A549 (cell line): Measurements from ENCODE around the gene PDS5A. TPM values are rescaled to one million over a fixed set of nuclear protein-coding genes. Genes with fewer than 3 reads are reported as not detected.

ENCODE experiments used
- ATAC-seq, 2 experiments: fragments of 200-7000 bp in 1 of 2; fragments of >200 bp in 1 of 2; cut with Nextera tagmentation in 1 of 2; cut with Tn5 transposase in 1 of 2; 3 replicates each; pipeline versions ENCODE4 v1.8.0 to v1.9.1; 2018 to 2020; ENCODE audit warnings: mild to moderate bottlenecking in 1 of 2, moderate library complexity in 1 of 2
- CTCF ChIA-PET: fragments of 300-600 bp; sonication (Branson Sonifier 250); formaldehyde crosslinking; extraction: SDS; loops from one replicate; lab custom pipeline; 2021; ENCODE audit warnings: antibody characterized with exemption, inconsistent platforms; lab: Yijun Ruan, JAX
- POLR2A ChIA-PET: fragments of 350-600 bp; formaldehyde crosslinking; extraction: SDS; loops from one replicate; lab custom pipeline; 2021; ENCODE audit warnings: antibody characterized with exemption, inconsistent platforms; lab: Yijun Ruan, JAX
- DNase-seq, 2 experiments: peaks; one replicate each; pipeline versions ENCODE4 v3.0.0 to v3.0.0-alpha.2; 2011 to 2016; ENCODE audit warnings: low read depth in 1 of 2, low spot score in 1 of 2
- FAIRE-seq: peaks from 2 replicates; lab custom pipeline; 2011; peaks lifted over from hg19 to GRCh38; lab: Jason Lieb, UNC
- H3K27ac ChIP-seq, 2 experiments: fragments of >200 bp; sonication (Bioruptor Twin); formaldehyde crosslinking; 3 replicates each; pipeline ENCODE4 v1.5.1; 2016 to 2017
- H3K4me1 ChIP-seq: fragments of >200 bp; sonication (Bioruptor Twin); formaldehyde crosslinking; 3 replicates; pipeline ENCODE4 v1.6.1; 2016
- H3K4me2 ChIP-seq: fragments of >200 bp; sonication (Bioruptor Twin); formaldehyde crosslinking; 3 replicates; pipeline ENCODE4 v1.6.1; 2016
- H3K4me3 ChIP-seq: fragments of >200 bp; sonication (Bioruptor Twin); formaldehyde crosslinking; 3 replicates; pipeline ENCODE4 v1.5.1; 2016
- H3K9me3 ChIP-seq: fragments of >200 bp; sonication (Bioruptor Twin); formaldehyde crosslinking; 3 replicates; pipeline ENCODE4 v1.6.1; 2016
- BHLHE40 ChIP-seq: IDR thresholded peaks from 2 replicates; pipeline ENCODE4 v1.6.1; 2012; ENCODE audit warnings: low read depth, low read length, inconsistent platforms
- CBX2 ChIP-seq: fragments of 200-600 bp; sonication (generic); IDR thresholded peaks from 2 replicates; pipeline ENCODE4 v1.6.1; 2016; ENCODE audit warnings: low read depth, mild to moderate bottlenecking, borderline replicate concordance
- CBX8 ChIP-seq: fragments of 200-600 bp; sonication (generic); IDR thresholded peaks from 2 replicates; pipeline ENCODE4 v1.6.1; 2016
- CHD2 ChIP-seq: fragments of 150-350 bp; IDR thresholded peaks from 2 replicates; pipeline ENCODE4 v1.6.1; 2014; ENCODE audit warnings: low read length; ENCODE audit not compliant: partially characterized antibody
- CHD4 ChIP-seq: fragments of 200-600 bp; sonication (generic); IDR thresholded peaks from 2 replicates; pipeline ENCODE4 v1.6.1; 2016; ENCODE audit warnings: antibody characterized with exemption, mild to moderate bottlenecking, borderline replicate concordance
- EHF ChIP-seq: fragments of 250-450 bp; sonication (Bioruptor Pico); IDR thresholded peaks from 2 replicates; pipeline ENCODE4 v1.5.0; 2020; ENCODE audit warnings: mild to moderate bottlenecking
- FOSB ChIP-seq: fragments of 250-450 bp; sonication (Bioruptor Pico); IDR thresholded peaks from 2 replicates; pipeline ENCODE4 v1.5.0; 2020; ENCODE audit warnings: mild to moderate bottlenecking, moderate library complexity
- FOXS1 ChIP-seq: fragments of 250-450 bp; sonication (Bioruptor Pico); IDR thresholded peaks from 2 replicates; pipeline ENCODE4 v1.5.0; 2020; ENCODE audit warnings: mild to moderate bottlenecking, moderate library complexity
- HDAC2 ChIP-seq: fragments of 200-600 bp; sonication (generic); IDR thresholded peaks from 2 replicates; pipeline ENCODE4 v1.6.1; 2016
- HEYL ChIP-seq: fragments of 250-450 bp; sonication (Bioruptor Pico); IDR thresholded peaks from 2 replicates; pipeline ENCODE4 v1.8.0; 2021; ENCODE audit warnings: mild to moderate bottlenecking, moderate library complexity
- HOXB5 ChIP-seq: fragments of 250-450 bp; sonication (Bioruptor Pico); IDR thresholded peaks from 2 replicates; pipeline ENCODE4 v1.5.0; 2020; ENCODE audit warnings: mild to moderate bottlenecking, moderate library complexity
- JUN ChIP-seq, 2 experiments: fragments of >200 bp; sonication (Bioruptor Twin); formaldehyde crosslinking; IDR thresholded peaks; 2 replicates in 1 of 2; 3 replicates in 1 of 2; pipeline ENCODE4 v1.6.1; 2016 to 2017
- KDM1A ChIP-seq: fragments of 200-600 bp; sonication (generic); IDR thresholded peaks from 2 replicates; pipeline ENCODE4 v1.6.1; 2016; ENCODE audit warnings: low read depth, mild to moderate bottlenecking
- KDM5A ChIP-seq: fragments of 200-600 bp; sonication (generic); IDR thresholded peaks from 2 replicates; pipeline ENCODE4 v1.6.1; 2016; ENCODE audit warnings: antibody characterized with exemption, mild to moderate bottlenecking
- NFE2L2 ChIP-seq: fragments of 150-350 bp; conservative IDR thresholded peaks from 2 replicates; pipeline ENCODE4 v1.6.1; 2014; ENCODE audit warnings: low read length
- POLR2A ChIP-seq: IDR thresholded peaks from 2 replicates; pipeline ENCODE4 v1.6.1; 2012; ENCODE audit warnings: mild to moderate bottlenecking, low read length
- POLR2AphosphoS2 ChIP-seq: conservative IDR thresholded peaks from 2 replicates; pipeline ENCODE4 v1.6.1; 2012; ENCODE audit warnings: low read length, improper control_type of control experiment, inconsistent platforms
- RCOR1 ChIP-seq: fragments of 150-350 bp; IDR thresholded peaks from 2 replicates; pipeline ENCODE4 v1.6.1; 2014; ENCODE audit warnings: antibody characterized with exemption, low read length, low read depth
- SMC3 ChIP-seq: fragments of >200 bp; sonication (Bioruptor Twin); formaldehyde crosslinking; IDR thresholded peaks from 3 replicates; pipeline ENCODE4 v1.6.1; 2018; ENCODE audit warnings: inconsistent platforms
- TFCP2L1 ChIP-seq: fragments of 250-450 bp; sonication (Bioruptor Pico); IDR thresholded peaks from 2 replicates; pipeline ENCODE4 v1.5.0; 2021; ENCODE audit warnings: mild to moderate bottlenecking
- TP53 ChIP-seq: fragments of 250-450 bp; sonication (Bioruptor Pico); IDR thresholded peaks from 2 replicates; pipeline ENCODE4 v1.5.0; 2021; ENCODE audit warnings: mild to moderate bottlenecking, moderate library complexity
- ZC3H11A ChIP-seq: fragments of 450-650 bp; IDR thresholded peaks from 2 replicates; pipeline ENCODE4 v1.6.1; 2014; ENCODE audit warnings: antibody characterized with exemption, mild to moderate bottlenecking
- ZFP36 ChIP-seq: fragments of 450-650 bp; IDR thresholded peaks from 2 replicates; pipeline ENCODE4 v1.6.1; 2014; ENCODE audit warnings: borderline replicate concordance; ENCODE audit not compliant: partially characterized antibody
- ZNF302 ChIP-seq: fragments of 250-450 bp; sonication (Bioruptor Pico); IDR thresholded peaks from 2 replicates; pipeline ENCODE4 v1.9.0; 2021; ENCODE audit warnings: inconsistent platforms, mild to moderate bottlenecking, moderate library complexity
- ZSCAN20 ChIP-seq: fragments of 250-450 bp; sonication (Bioruptor Pico); IDR thresholded peaks from 2 replicates; pipeline ENCODE4 v1.8.0; 2022; ENCODE audit warnings: mild to moderate bottlenecking, moderate library complexity
- WGBS: methylation state at CpG from one replicate; pipeline ENCODE4 v1.1.6; 2017; ENCODE audit errors: missing lambda C conversion rate; 5-methylcytosine and 5-hydroxymethylcytosine counted together
- polyA plus RNA-seq, 4 experiments: library from polyadenylated mRNA; depleted of rRNA in 3 of 4; stranded (reverse); fragments of >200 nt; fragmentation: RNase III in 1 of 4; extraction: RNeasy Plus Mini Kit Qiagen cat#74134 plus additional on column Dnase treatment in 1 of 4; gene quantifications; 2 replicates in 3 of 4; 3 replicates in 1 of 4; pipeline ENCODE4 v1.2.3, GENCODE V29; 2011 to 2017
- TF ChIP-seq, protein P1 (sequence below): IDR thresholded peaks from 2 replicates; pipeline ENCODE4 v1.6.1; 2012
- TF ChIP-seq, protein P2 (sequence below): IDR thresholded peaks from 2 replicates; pipeline ENCODE4 v1.6.1; 2012; ENCODE audit warnings: low read depth, borderline replicate concordance
- TF ChIP-seq, protein P3 (sequence below): fragments of 450-650 bp; IDR thresholded peaks from 2 replicates; pipeline ENCODE4 v1.6.1; 2014; ENCODE audit warnings: antibody characterized with exemption

PDS5A gene
- polyA plus RNA-seq, 2 of the 4 experiments (the other 2 are of a cell fraction), result 33.0 to 87.5 TPM

GRCh38 chr4:39883646-39884045, 94.1 kb downstream of the PDS5A start:
- H3K4me1 ChIP-seq, result no peaks in the 10 kb centered on the region
- no peak for FAIRE-seq
- no peak overlapping the region for H3K4me3 ChIP-seq
- no peaks in the 10 kb centered on the region for H3K9me3 ChIP-seq
- no peak for ATAC-seq
- ChIA-PET POLR2A (no interaction called here), CTCF (no interaction called here)
- H3K4me2 ChIP-seq, result no peak overlapping the region
- no peak overlapping the region for H3K27ac ChIP-seq
- DNase-seq, result no peak
- TF ChIP-seq JUN (IDR thresholded peaks at IDR 0.05) (no peak), CHD2 (no peak), TP53 (CRISPR knock-in tag) (no peak), ZNF302 (CRISPR knock-in tag) (no peak), CHD4 (no peak), CBX8 (no peak)
- TF ChIP-seq, protein P1, sequence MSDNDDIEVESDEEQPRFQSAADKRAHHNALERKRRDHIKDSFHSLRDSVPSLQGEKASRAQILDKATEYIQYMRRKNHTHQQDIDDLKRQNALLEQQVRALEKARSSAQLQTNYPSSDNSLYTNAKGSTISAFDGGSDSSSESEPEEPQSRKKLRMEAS, result no peak
- WGBS, result 94% methylated on average over 6 of the region's 6 CpGs

DNA sequence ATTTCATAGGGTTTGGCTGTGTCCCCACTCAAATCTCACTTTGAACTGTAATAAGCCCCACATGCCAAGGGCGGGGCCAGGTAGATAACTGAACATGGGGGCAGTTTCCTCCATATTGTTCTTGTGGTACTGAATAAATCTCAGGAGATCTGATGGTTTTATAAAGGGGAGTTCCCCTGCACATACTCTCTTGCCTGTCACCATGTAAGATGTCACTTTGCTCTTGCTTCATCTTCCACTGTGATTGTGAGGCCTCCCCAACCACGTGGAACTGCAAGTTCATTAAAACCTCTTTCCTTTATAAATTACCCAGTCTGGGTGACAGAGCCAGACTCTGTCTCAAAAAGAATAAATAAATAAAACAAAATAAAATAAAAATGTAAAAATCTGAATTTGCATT, 95.9 kb downstream of the PDS5A start:
- H3K4me3 ChIP-seq, result no peak overlapping the region
- no peak for ATAC-seq
- 98% methylated on average over 2 of the region's 2 CpGs for WGBS
- no peak for DNase-seq
- H3K4me2 ChIP-seq, result no peak overlapping the region
- CTCF ChIA-PET, result no interaction called here
- H3K27ac ChIP-seq, result no peak overlapping the region
- H3K9me3 ChIP-seq, result no peaks in the 10 kb centered on the region
- no peak for FAIRE-seq
- no peak for TF ChIP-seq FOXS1
- TF ChIP-seq HDAC2, result no peak
- no peak for TF ChIP-seq POLR2AphosphoS2
- TF ChIP-seq, protein P2, sequence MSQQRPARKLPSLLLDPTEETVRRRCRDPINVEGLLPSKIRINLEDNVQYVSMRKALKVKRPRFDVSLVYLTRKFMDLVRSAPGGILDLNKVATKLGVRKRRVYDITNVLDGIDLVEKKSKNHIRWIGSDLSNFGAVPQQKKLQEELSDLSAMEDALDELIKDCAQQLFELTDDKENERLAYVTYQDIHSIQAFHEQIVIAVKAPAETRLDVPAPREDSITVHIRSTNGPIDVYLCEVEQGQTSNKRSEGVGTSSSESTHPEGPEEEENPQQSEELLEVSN, result no peak
- no peak for TF ChIP-seq FOSB
- TF ChIP-seq NFE2L2, result no peak
- TF ChIP-seq TFCP2L1 (CRISPR knock-in tag), result no peak
- TF ChIP-seq CBX8, result no peak
- no peak for TF ChIP-seq ZFP36
- no peak for TF ChIP-seq HOXB5 (CRISPR knock-in tag)
- no peak for TF ChIP-seq KDM5A
- TF ChIP-seq, protein P3, sequence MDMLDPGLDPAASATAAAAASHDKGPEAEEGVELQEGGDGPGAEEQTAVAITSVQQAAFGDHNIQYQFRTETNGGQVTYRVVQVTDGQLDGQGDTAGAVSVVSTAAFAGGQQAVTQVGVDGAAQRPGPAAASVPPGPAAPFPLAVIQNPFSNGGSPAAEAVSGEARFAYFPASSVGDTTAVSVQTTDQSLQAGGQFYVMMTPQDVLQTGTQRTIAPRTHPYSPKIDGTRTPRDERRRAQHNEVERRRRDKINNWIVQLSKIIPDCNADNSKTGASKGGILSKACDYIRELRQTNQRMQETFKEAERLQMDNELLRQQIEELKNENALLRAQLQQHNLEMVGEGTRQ, result no peak
- TF ChIP-seq CBX2, result no peak
- TF ChIP-seq CHD2, result no peak
- no peak for TF ChIP-seq POLR2A
- TF ChIP-seq, all 56 proteins: peak for 0
- POLR2A ChIA-PET, result no interaction called here
- H3K4me1 ChIP-seq, result no peaks in the 10 kb centered on the region

DNA sequence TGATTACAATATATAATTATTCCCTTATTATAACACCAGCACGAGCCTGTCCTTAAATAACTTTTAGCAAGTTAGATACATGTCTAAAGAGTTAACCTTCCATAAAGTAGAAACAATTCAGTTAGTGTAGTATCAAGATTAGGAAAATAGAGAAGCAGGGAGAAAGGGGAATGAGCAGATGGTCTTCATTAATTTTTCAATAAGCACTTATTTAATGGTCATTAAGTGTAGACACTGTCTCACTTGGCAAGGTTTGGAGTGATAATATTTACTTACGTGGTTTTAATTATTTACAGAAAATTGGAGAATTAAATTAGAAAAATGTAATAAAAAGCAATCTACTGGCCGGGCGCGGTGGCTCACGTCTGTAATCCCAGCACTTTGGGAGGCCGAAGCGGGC, 99.7 kb downstream of the PDS5A start:
- no peak overlapping the region for H3K4me2 ChIP-seq
- FAIRE-seq (no peak), DNase-seq (no peak), ATAC-seq (no peak)
- H3K4me3 ChIP-seq, result no peak overlapping the region
- no peaks in the 10 kb centered on the region for H3K4me1 ChIP-seq
- TF ChIP-seq ZFP36 (no peak), JUN (IDR thresholded peaks at IDR 0.05) (no peak), SMC3 (no peak), BHLHE40 (no peak), ZC3H11A (no peak), FOSB (no peak), EHF (CRISPR knock-in tag) (no peak), ZSCAN20 (no peak), KDM1A (no peak), HEYL (CRISPR knock-in tag) (no peak), RCOR1 (no peak), HDAC2 (no peak)
- POLR2A ChIA-PET, result no interaction called here
- H3K9me3 ChIP-seq, result no peaks in the 10 kb centered on the region
- H3K27ac ChIP-seq, result no peak overlapping the region
- CTCF ChIA-PET, result no interaction called here
- 90% methylated on average over 8 of the region's 8 CpGs for WGBS
